Measurements from ENCODE around the gene MEAK7. TPM values are rescaled to one million over a fixed set of nuclear protein-coding genes. Genes with fewer than 3 reads are reported as not detected.
A peak's percentile ranks its signal among the peaks of the same experiment; 100 is the strongest.

Gene MEAK7
- total and polyA plus RNA-seq, 2 of the 4 experiments (the other 2 are of a cell fraction) = 27.4 to 39.0 TPM

- TF ChIP-seq MAFK (IDR thresholded peaks at IDR 0.05; ENCODE audit: low read depth, low read length) = 0 out of 2 replicates have a peak, but pooled peaks have one; percentile 9
- no peak for TF ChIP-seq RFX5 (IDR thresholded peaks at IDR 0.05; ENCODE audit: low read depth, low read length)
- no peak for TF ChIP-seq CHD1 (IDR thresholded peaks at IDR 0.05; ENCODE audit: low read depth, low read length)
These were observed 6.8 kb upstream of the MEAK7 start (continued) for GRCh38 chr16:84511180-84511800.

- Histone ChIP-seq H3K27ac (ENCODE audit: insufficient read depth, low read length) (no peak overlapping the region), H2AK5ac (ENCODE audit: low read depth, low read length) (peak overlapping the region; percentile 53; the same call in 1 of the 2 replicates), H2AFZ (replicated peaks; ENCODE audit: low read length, poor library complexity) (no peak overlapping the region), H4K20me1 (ENCODE audit: insufficient read depth, low read length) (no peaks in the 10 kb centered on the region), H4K8ac (ENCODE audit: low read depth in 2 of 2, low read length in 2 of 2) (no peak overlapping the region), H2BK120ac (ENCODE audit: low read depth, low read length) (no peak overlapping the region), H2BK5ac (ENCODE audit: low read depth, low read length, poor library complexity, severe bottlenecking) (no peak overlapping the region), H3K4me1 (ENCODE audit: control insufficient read depth, insufficient read depth, low read length) (peaks cover 14% of the 10 kb centered on the region), H3K56ac (ENCODE audit: extremely low read depth, insufficient read depth, low read length) (no peak overlapping the region), H3K36me3 (ENCODE audit: control insufficient read depth, insufficient read depth, low read length) (no peaks in the 10 kb centered on the region), H3K4me2 (ENCODE audit: low read depth, low read length) (no peak overlapping the region), H3K23ac (ENCODE audit: low read depth, low read length) (no peak overlapping the region), H2BK15ac (ENCODE audit: low read depth, low read length) (no peak overlapping the region), H2AK9ac (replicated peaks; ENCODE audit: low read depth, low read length, poor library complexity) (no peak overlapping the region), H2BK20ac (ENCODE audit: low read depth, low read length) (no peak overlapping the region; the same call in none of the 2 replicates), H4K5ac (ENCODE audit: low read depth, low read length) (no peak overlapping the region), H3K27me3 (ENCODE audit: control insufficient read depth, insufficient read depth, low read length) (no peaks in the 10 kb centered on the region), H3K9me3 (ENCODE audit: control insufficient read depth, insufficient read depth, low read length) (no peaks in the 10 kb centered on the region), H3K79me1 (ENCODE audit: low read depth in 1 of 2, low read length in 2 of 2) (peaks cover 0 to 24% of the 10 kb centered on the region in 2 experiments; a peak in 2 of 4 replicates), H3K14ac (replicated peaks; ENCODE audit: low read depth, low read length) (no peak overlapping the region), H3K4ac (ENCODE audit: low read depth, low read length) (no peak overlapping the region), H3K18ac (ENCODE audit: low read depth, low read length) (no peak overlapping the region), H3K9ac (ENCODE audit: low read depth, low read length) (no peak overlapping the region), H3K4me3 (ENCODE audit: insufficient read depth, low read depth, low read length) (no peak overlapping the region), H4K91ac (ENCODE audit: insufficient read depth, low read depth, low read length) (no peak overlapping the region), H3K9me1 (ENCODE audit: insufficient read depth, low read length) (peaks cover 6% of the 10 kb centered on the region; the same call in 1 of the 2 replicates)
- dilution Hi-C loops (cut with HindIII; ENCODE audit: low sequenced_read_pairs, unreplicated experiment) (no loop called here), in situ Hi-C loops (cut with MboI; ENCODE audit: low sequenced_read_pairs) (no loop called here), intact Hi-C loops (cut with micrococcal nuclease) (no loop called here)
- ATAC-seq (ENCODE audit: low read depth) = no peak
- 88% methylated on average over 5 of the region's 20 CpGs; no CpG with 5 or more reads in 1 of the 2 experiments for WGBS, 2 experiments (ENCODE audit: extremely low coverage in 2 of 2, insufficient read length in 1 of 2)
- no peak for DNase-seq
- POLR2A ChIA-PET (ENCODE audit: unreplicated experiment) = no interaction called here
- BruUV-seq (replicated peaks) = no TSS peak
- CTCF ChIA-PET = no interaction called here
- TF ChIP-seq RCOR1 (IDR thresholded peaks at IDR 0.05; ENCODE audit: insufficient replicate concordance, low read length) (no peak), NFE2L2 (IDR thresholded peaks at IDR 0.05; ENCODE audit: low read depth, low read length) (no peak), CTCF (conservative IDR thresholded peaks at IDR 0.05; ENCODE audit: low read depth, low read length) (no peak), MXI1 (IDR thresholded peaks at IDR 0.05; ENCODE audit: borderline replicate concordance, low read depth, low read length) (no peak), MAZ (IDR thresholded peaks at IDR 0.05; ENCODE audit: borderline replicate concordance, low read depth, low read length) (no peak), BHLHE40 (IDR thresholded peaks at IDR 0.05; ENCODE audit: low read depth, low read length) (no peak), CHD1 (IDR thresholded peaks at IDR 0.05; ENCODE audit: low read depth, low read length) (no peak), POLR2A (IDR thresholded peaks at IDR 0.05; ENCODE audit: low read depth, low read length) (no peak), RFX5 (IDR thresholded peaks at IDR 0.05; ENCODE audit: low read depth, low read length) (no peak), USF2 (IDR thresholded peaks at IDR 0.05; ENCODE audit: low read depth, low read length) (no peak)
These were observed 4.8 kb upstream of the MEAK7 start for GRCh38 chr16:84509032-84509950.
